SKM-1 treated with dmso at 0.1 percent for 144 hours (cell line): ENCODE measurements around the gene HSD17B11.
"Not testable (repeated sequence)": the region's sequence is repeated elsewhere in the genome, so short reads cannot be mapped to it uniquely, and the experiment has no call there.

Experiments
- DNase-seq: peaks from one replicate; lab custom pipeline; 2025; ENCODE audit not compliant: unreplicated experiment; lab: John Stamatoyannopoulos, UW

Gene HSD17B11

GRCh38 chr4:87310691-87311335, 80.2 kb downstream of the HSD17B11 start:
- DNase-seq, result no peak

- DNase-seq, result no peak
These were observed 81.4 kb downstream of the HSD17B11 start for GRCh38 chr4:87309625-87310024.

DNA sequence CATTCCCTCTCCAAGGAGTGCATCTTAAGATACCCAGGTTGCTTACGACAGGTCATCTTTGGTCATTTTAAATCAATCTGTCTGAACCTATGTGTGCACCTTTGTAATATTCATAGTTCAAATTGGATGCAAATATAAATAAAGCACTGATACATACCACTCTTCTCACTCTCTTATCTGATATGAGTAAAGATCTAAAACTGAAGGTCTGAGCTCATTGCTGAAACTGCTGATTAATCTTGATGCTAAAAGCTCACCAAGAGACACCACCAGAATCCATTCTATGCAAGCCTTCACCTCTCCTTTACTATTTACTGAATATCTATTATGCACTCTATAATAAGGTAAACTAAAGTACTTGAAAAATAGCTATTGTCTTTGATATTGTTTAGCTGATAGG, 84.9 kb downstream of the HSD17B11 start:
- no peak for DNase-seq

DNA sequence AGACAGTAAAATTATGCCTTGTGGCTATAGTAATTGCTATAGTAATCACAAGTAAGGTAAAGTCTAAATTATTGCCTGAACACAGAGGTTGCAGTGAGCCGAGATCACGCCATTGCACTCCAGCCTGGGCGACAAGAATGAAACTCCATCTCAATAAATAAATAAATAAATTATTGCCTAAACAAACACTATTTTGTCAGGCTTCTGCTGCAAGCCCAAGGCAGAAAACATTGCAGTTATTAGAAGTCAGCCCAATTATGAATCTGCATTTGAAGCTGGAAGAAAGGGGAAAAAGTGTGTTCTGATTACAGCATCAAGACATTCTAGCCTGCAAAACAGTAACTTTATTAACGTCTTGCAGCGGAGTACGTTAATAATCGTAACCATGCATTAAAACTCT, 85.4 kb downstream of the HSD17B11 start:
- no peak for DNase-seq

GRCh38 chr4:87304745-87305432, 86.1 kb downstream of the HSD17B11 start:
- no peak for DNase-seq

DNA sequence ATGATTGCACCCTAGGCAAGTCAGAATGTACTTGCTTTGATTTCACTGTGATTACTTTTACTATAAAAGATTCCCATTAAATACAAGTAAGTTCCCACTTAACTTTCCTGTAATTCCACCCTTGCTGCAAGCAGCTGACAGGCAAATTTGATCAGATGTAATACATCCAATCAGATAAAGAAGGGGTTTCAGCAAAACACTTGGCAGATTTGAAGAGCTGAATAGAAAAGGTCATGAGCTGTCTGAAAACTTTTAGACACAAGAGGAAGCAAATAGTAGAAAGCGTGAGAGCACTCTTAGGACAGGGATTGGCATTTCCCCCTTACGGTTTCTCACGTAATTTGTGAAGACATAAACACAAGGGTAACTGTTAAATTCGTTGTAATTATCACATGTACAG, 91.1 kb downstream of the HSD17B11 start:
- no peak for DNase-seq

DNA sequence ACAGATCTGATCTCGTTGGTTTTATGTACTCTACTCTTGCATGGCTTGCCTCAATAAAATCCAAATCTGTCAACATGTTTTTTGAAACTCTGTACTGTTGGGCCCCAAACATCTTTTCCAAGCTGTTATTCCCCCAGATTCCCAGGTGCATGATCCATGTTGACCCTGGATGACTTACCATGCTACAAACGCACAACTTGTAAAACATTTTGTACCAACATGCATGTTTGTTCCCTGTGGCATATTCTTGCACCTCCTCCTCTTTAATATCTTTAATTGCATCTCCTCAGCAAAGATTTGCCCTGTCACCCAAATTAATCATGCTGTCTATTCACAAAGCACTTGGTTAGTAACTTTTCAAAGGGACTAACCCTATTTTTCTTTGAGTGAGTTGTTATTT, 92.6 kb downstream of the HSD17B11 start:
- DNase-seq, result no peak

- DNase-seq, result not testable (repeated sequence)
These were observed 96.1 kb downstream of the HSD17B11 start for GRCh38 chr4:87294911-87295310.

DNA sequence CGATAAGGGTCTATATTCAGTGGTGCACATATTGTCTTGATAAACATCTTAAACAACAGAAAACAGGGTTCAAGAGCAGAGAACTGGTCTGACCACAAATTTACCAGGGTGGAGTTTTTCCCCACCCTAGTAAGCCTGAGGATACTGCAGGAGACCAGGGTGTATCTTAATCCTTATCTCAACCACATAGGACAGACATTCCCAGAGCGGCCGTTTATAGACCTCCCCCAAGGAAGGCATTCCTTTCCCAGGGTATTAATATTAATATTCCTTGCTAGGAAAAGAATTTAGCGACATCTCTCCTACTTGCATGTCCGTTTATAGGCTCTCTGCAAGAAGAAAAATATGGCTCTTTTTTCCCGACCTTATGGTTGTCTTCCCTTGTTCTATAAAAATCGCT, 97.1 kb downstream of the HSD17B11 start:
- DNase-seq, result not testable (repeated sequence)

DNA sequence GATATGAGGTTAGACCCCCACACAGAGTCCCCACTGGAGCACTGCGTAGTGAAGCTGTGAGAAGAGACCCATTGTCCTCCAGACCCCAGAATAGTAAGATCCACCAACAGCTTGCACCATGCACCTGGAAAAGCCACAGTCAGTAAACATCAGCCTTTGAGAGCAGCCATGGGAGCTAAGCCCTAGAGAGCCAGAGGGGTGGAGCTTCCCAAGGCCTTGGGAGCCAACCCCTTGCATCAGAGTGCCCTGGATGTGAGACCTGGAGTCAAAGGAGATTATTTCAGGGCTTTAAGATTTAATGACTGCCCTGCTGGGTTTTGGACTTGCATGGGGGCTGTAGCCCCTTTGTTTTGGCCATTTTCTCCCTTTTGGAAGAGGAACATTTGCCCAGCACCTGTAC, 104.0 kb downstream of the HSD17B11 start:
- DNase-seq, result no peak
